Measurements from ENCODE around the gene SYT8. TPM values are rescaled to one million over a fixed set of nuclear protein-coding genes. Genes with fewer than 3 reads are reported as not detected.
"Not testable (repeated sequence)": the region's sequence is repeated elsewhere in the genome, so short reads cannot be mapped to it uniquely, and the experiment has no call there.

SYT8 gene
- total RNA-seq, 2 donors from 2014 or later = not detected

DNA sequence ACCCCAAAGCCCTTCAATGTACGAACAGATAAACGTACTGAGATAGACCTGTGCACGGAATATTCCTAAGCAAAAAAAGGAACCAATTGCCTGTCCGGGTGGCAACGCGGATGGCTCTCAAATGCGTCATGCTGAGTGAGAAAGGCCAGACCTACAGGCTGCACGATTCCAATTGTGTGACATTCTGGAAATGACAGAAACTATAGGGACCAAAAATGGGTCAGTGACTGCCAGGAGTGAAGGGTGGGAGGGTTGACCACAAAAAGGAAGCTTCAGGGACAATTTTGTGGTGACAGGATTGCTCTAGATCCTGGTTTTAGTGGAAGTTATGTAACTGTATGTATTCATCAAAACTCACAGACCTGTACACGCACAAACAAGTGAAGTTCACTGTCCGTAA lies 24.0 kb upstream of the SYT8 start:
- DNase-seq (no peak), ATAC-seq (replicated peaks in 1 of 2) (no peak)
- Mint-ChIP-seq H3K4me3 (no peak overlapping the region), H3K27me3 (ENCODE audit: low read depth) (peaks cover 6% of the 10 kb centered on the region), H3K36me3 (ENCODE audit: insufficient read depth in 2 of 2) (no peaks in the 10 kb centered on the region), H3K27ac (no peak overlapping the region), H3K4me1 (ENCODE audit: low read depth) (no peaks in the 10 kb centered on the region), H3K9me3 (no peaks in the 10 kb centered on the region)

DNA sequence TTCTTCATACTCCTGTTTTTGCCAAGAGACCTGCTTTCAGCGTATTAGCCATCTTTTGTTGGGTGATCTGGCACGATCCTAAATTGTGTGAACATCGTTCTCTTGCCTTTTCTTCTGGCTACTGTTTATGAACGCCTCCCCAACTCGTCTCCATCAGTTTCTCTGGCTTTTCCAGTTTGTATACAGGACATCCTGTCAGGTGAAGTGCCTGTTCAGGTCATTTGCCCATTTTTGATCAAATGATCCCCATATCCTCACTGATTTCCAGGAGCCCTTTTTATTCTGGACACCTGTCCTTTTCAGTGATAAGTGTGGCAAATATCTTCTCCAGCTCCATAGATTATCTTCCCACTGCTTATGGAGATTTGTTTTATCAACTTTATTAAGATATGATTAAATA lies 22.5 kb upstream of the SYT8 start:
- Mint-ChIP-seq H3K4me1 (ENCODE audit: low read depth) (no peaks in the 10 kb centered on the region), H3K9me3 (no peaks in the 10 kb centered on the region), H3K27me3 (ENCODE audit: low read depth) (peaks cover 6% of the 10 kb centered on the region), H3K4me3 (no peak overlapping the region), H3K27ac (no peak overlapping the region), H3K36me3 (ENCODE audit: insufficient read depth in 2 of 2) (no peaks in the 10 kb centered on the region)
- ATAC-seq (replicated peaks in 1 of 2) = no peak
- DNase-seq = no peak

DNA sequence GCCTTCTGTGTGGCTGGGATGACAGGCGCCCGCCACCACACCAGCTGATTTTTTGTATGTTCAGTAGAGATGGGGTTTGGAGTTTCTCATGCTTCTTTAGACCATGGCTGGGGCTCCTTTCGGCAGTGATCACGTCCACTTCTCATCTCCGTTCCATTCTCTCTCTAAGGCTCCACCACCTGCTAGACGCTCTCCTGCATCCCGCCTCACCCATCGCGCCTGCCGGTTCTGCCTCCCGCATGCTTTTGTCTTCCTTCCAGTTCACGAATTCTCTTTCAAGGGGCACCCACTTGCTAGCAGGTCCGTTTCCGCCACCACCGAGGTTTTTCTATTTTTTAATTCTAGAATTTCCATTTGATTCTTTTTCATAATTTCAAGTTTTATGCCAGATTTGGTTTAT lies 22.0 kb upstream of the SYT8 start:
- Mint-ChIP-seq H3K4me3 (no peak overlapping the region), H3K27me3 (ENCODE audit: low read depth) (peaks cover 6% of the 10 kb centered on the region), H3K27ac (no peak overlapping the region), H3K36me3 (ENCODE audit: insufficient read depth in 2 of 2) (no peaks in the 10 kb centered on the region), H3K4me1 (ENCODE audit: low read depth) (no peaks in the 10 kb centered on the region), H3K9me3 (no peaks in the 10 kb centered on the region)
- DNase-seq (no peak), ATAC-seq (replicated peaks in 1 of 2) (no peak)

DNA sequence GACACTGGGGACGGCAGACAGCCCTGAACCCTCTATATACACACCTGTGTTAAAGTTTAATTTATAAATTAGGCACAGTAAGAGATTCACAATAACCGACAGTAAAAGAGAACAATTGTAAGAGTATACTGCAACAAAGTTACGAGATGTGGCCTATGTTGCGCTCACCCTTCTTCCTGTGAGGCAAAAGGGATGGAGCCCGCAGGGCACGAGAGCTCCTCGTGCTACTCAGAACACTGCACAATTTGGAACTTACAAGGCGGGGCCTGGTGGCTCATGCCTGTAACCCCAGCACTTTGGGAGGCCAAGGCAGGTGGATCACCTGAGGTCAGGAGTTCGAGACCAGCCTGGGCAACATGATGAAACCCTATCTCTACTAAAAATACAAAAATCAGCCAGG lies 21.4 kb upstream of the SYT8 start:
- not testable (repeated sequence) for H3K9me3 Mint-ChIP-seq; H3K4me1 Mint-ChIP-seq (ENCODE audit: low read depth); H3K4me3 Mint-ChIP-seq; ATAC-seq (replicated peaks in 1 of 2); H3K36me3 Mint-ChIP-seq (ENCODE audit: insufficient read depth in 2 of 2); H3K27ac Mint-ChIP-seq; H3K27me3 Mint-ChIP-seq (ENCODE audit: low read depth); DNase-seq

DNA sequence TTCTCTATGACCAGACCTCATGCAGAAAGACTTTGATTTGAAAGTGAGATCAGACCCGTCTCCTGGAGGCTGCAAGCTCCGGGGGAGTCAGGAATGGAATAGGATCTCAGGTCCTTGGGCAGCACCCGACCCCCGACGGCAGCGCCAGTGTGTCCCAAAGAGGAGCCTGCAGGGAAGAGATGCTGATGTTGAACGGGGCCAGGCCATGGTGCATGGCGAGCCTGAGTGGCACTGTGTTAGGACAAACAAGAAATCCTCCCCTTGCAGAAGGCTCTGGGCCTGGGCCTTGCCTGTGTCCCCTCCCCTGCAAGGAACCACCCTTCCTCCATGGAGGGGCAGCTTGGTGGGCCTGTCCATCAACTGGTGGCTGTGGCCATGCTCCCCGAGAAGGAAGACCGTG lies 20.1 kb upstream of the SYT8 start:
- ATAC-seq (replicated peaks in 1 of 2) = no peak
- H3K36me3 Mint-ChIP-seq (ENCODE audit: insufficient read depth in 2 of 2) = no peaks in the 10 kb centered on the region
- no peak for DNase-seq
- H3K27ac Mint-ChIP-seq = no peak overlapping the region
- H3K27me3 Mint-ChIP-seq (ENCODE audit: low read depth) = peaks cover 2% of the 10 kb centered on the region
- H3K4me3 Mint-ChIP-seq = no peak overlapping the region
- H3K4me1 Mint-ChIP-seq (ENCODE audit: low read depth) = no peaks in the 10 kb centered on the region
- H3K9me3 Mint-ChIP-seq = peaks cover 0 to 3% of the 10 kb centered on the region in 2 donors

DNA sequence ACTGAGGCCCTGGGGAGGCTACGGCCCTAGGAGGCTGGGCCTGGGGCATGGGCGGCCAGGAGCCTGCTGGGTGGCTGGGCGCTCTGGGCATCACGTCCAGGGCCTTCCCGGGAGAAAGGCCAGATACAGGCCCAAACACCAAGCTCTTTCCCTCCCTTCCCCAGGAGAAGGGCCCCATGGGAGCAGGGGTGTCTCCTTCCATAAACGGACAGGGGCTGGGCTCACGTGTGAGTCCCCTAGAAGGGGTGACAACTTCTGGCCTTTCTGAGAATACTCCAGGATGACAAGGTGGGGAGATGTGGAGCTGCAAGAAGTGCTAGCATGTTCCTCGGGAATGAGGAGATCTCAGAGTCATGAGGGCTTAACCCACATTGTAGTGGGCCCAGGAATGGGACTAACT lies 19.5 kb upstream of the SYT8 start:
- no peak for DNase-seq
- Mint-ChIP-seq H3K36me3 (ENCODE audit: insufficient read depth in 2 of 2) (no peaks in the 10 kb centered on the region), H3K4me1 (ENCODE audit: low read depth) (no peaks in the 10 kb centered on the region), H3K4me3 (no peak overlapping the region), H3K27me3 (ENCODE audit: low read depth) (no peaks in the 10 kb centered on the region), H3K27ac (no peak overlapping the region), H3K9me3 (peaks cover 0 to 3% of the 10 kb centered on the region in 2 donors)
- ATAC-seq (replicated peaks in 1 of 2) = no peak

DNA sequence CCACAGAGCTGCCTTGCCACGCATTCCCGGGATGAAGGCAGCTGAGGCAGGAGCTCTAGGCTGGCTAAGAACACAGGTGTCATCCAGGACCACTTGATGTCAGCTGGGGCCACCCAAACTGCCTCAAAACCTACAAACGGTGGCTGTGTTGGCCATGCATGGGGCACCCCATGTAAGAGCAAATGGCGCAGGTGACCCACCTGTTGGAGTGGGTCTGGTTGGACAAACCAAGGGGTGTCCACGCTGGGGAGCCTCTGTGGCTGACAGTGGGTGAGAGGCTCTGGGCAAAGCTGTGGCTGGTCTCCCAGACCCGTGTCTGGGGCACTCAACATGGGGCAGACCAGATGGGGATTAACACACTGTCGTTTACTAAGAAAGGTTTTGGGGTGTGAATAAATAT lies 19.0 kb upstream of the SYT8 start:
- no peak for ATAC-seq (replicated peaks in 1 of 2)
- no peaks in the 10 kb centered on the region for H3K27me3 Mint-ChIP-seq (ENCODE audit: low read depth)
- no peak for DNase-seq
- no peaks in the 10 kb centered on the region for H3K36me3 Mint-ChIP-seq (ENCODE audit: insufficient read depth in 2 of 2)
- peaks cover 0 to 3% of the 10 kb centered on the region in 2 donors for H3K9me3 Mint-ChIP-seq
- no peak overlapping the region for H3K4me3 Mint-ChIP-seq
- no peak overlapping the region for H3K27ac Mint-ChIP-seq
- H3K4me1 Mint-ChIP-seq (ENCODE audit: low read depth) = no peaks in the 10 kb centered on the region

DNA sequence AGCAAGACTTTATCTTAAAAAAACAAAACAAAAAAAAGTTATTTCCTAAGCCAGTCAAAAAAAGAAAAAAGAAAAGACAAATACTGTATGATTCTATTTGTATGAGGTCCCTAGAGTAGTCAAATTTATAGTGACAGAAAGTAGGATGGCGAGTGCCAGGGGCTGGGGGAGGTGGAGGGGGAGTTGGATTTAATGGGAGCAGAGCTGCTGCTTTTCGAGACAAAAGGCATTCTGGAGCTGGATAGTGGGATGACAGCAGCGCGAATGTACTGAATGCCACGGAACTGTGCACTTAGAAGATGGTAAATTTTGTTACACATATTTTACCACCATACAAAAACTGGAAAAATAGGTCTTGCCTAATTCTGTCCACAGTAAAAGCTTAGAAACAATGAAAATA lies 17.8 kb upstream of the SYT8 start:
- ATAC-seq (replicated peaks in 1 of 2) (no peak), DNase-seq (no peak)
- Mint-ChIP-seq H3K4me3 (no peak overlapping the region), H3K9me3 (peaks cover 4 to 5% of the 10 kb centered on the region in 2 donors), H3K36me3 (ENCODE audit: insufficient read depth in 2 of 2) (no peaks in the 10 kb centered on the region), H3K4me1 (ENCODE audit: low read depth) (no peaks in the 10 kb centered on the region), H3K27ac (no peak overlapping the region), H3K27me3 (ENCODE audit: low read depth) (no peaks in the 10 kb centered on the region)

DNA sequence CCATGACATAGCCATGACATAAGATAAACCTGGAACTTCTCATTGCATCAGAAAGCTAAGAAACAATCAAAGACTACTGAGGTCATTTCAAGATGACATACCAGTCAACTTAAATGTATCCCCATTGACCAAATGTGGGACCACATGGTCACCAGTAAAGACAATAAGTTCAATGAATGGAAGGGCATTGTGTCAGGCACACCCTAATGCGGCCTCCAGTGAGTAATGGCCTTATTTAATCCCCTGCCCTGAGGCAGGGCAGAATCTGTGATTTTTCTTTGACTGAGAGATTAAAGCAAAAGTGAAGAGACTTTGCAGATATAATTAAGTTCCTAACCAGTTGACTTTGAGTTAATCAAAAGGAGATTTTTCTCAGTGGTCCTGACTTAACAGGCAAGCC lies 17.3 kb upstream of the SYT8 start:
- no peaks in the 10 kb centered on the region for H3K36me3 Mint-ChIP-seq (ENCODE audit: insufficient read depth in 2 of 2)
- H3K4me3 Mint-ChIP-seq = no peak overlapping the region
- no peaks in the 10 kb centered on the region for H3K4me1 Mint-ChIP-seq (ENCODE audit: low read depth)
- no peaks in the 10 kb centered on the region for H3K27me3 Mint-ChIP-seq (ENCODE audit: low read depth)
- no peak for ATAC-seq (replicated peaks in 1 of 2)
- DNase-seq = no peak
- H3K27ac Mint-ChIP-seq = no peak overlapping the region
- H3K9me3 Mint-ChIP-seq = peaks cover 4 to 5% of the 10 kb centered on the region in 2 donors

DNA sequence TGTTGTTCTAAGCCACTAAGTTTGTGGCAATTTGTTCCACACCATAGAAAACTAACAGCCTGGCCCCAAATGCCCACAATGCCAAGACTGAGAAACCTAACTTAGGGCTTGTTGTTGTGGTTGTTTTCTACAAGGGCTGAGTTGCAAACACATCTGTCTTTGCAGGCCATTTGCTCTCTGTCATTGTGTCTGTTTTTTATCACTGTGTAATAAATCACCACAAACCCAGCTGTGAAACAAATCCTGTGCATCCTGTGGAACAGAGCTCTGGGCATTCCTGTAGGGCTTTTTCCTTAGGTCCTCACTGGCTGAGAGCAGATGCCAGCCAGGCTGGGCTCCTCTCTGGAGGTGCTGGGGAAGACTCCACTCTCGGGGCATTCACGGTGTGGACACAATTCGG lies 15.7 kb upstream of the SYT8 start:
- DNase-seq (no peak), ATAC-seq (replicated peaks in 1 of 2) (no peak)
- Mint-ChIP-seq H3K4me3 (no peak overlapping the region), H3K27ac (no peak overlapping the region), H3K27me3 (ENCODE audit: low read depth) (no peaks in the 10 kb centered on the region), H3K9me3 (peaks cover 4 to 5% of the 10 kb centered on the region in 2 donors), H3K36me3 (ENCODE audit: insufficient read depth in 2 of 2) (no peaks in the 10 kb centered on the region), H3K4me1 (ENCODE audit: low read depth) (no peaks in the 10 kb centered on the region)

DNA sequence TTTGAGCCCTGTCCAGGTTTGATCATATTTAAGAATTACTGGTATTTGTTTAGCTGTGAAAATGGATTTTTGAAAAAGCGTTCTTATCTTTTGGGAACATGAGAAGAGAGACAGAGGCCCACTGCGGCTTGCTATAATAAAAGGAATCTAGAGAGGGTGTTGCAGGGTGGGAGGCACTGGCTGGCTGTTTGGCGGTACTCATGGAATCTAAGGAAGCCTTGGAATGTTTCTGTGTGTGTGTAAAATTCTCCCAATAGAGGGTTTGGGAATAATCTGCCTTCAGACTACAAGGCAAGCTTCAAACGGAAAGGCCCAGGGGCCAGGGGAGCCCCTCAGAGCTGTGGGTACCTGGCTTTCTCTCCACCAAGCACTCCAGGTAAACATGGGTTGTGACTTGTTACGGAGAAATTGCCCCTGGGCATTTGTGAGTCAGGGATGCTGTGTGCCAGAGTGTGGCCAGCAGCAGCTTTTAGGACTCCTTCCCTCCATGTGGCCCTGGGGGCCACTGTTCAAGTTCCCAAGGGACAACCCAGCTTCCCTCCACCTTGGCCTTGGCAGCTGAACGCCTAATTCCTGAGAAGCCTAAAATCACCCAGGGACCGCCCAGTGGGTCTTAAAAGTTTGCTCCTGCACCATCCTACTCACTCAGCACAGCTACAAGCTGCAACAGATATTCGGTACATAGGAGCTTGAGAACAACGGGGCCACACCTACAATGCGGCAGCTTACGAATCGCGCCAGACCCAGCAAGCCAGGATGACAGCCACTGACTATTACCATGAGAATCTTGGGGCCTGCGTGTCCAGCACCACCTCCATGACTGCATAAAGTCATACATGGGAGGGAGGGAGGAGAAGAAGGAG lies 14.1 kb upstream of the SYT8 start:
- H3K9me3 Mint-ChIP-seq = peaks cover 4 to 5% of the 10 kb centered on the region in 2 donors
- no peak overlapping the region for H3K4me3 Mint-ChIP-seq
- ATAC-seq (replicated peaks in 1 of 2) = no peak

DNA sequence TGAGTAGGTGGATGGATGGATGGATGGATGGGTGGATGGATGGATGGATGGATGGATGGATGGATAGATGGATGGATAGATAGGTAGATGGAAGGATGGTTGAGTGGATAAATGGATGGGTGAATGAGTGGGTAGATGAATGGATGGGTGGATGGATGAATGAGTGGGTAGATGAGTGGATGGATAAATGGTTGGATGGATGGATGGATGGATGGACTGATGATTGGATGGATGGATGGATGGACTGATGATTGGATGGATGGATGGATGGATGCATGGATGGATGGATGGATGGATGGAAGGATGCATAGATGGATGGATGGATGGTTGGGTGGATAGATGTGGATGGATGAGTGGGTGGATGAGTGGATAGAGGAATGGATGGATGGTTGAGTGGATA lies 13.2 kb upstream of the SYT8 start:
- no peak for ATAC-seq (replicated peaks in 1 of 2)
- no peak overlapping the region for H3K4me3 Mint-ChIP-seq

More for the DNA sequence above, 14.1 kb upstream of the SYT8 start:
- Mint-ChIP-seq H3K36me3 (ENCODE audit: insufficient read depth in 2 of 2) (no peaks in the 10 kb centered on the region), H3K27ac (no peak overlapping the region), H3K4me1 (ENCODE audit: low read depth) (no peaks in the 10 kb centered on the region), H3K27me3 (ENCODE audit: low read depth) (no peaks in the 10 kb centered on the region)
- no peak for DNase-seq

DNA sequence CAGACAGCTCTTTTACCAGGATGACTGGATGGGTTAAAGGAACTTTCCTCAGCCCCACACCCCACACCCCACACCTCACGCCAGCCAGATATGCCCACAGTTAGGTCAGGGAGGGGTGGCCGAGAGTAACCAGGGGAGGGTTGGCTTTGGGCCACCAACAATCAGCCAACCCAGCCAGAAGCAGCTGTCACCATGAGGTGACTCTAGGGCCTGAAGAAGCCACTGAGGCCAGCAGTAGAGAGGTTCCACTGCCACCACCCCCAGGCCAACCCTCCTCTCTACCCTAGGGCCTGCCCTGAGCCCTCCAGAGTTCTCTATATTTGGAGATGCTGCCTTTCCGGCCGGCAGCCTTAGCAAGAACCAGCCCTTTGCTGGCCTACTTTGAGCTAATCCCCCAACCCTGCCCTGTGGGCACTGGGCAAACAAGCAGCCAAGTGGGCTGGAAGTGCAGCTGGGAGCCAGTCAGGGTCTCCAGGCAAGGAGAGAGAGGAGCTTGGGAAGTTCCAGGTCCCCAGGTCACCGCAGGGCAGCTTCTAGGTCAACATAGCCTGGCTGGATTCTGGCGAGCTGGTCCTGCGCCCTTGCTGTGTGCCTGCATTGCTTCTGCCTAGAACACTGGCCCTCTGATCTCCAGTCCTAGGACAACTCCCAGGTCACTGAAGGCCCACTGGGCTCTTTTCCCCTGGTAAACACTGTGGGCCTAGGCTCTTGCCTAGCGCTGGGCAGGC lies 12.0 kb upstream of the SYT8 start:
- Mint-ChIP-seq H3K27me3 (ENCODE audit: low read depth) (no peaks in the 10 kb centered on the region), H3K9me3 (peaks cover 4 to 5% of the 10 kb centered on the region in 2 donors), H3K27ac (no peak overlapping the region), H3K4me1 (ENCODE audit: low read depth) (no peaks in the 10 kb centered on the region), H3K4me3 (no peak overlapping the region), H3K36me3 (ENCODE audit: insufficient read depth in 2 of 2) (no peaks in the 10 kb centered on the region)
- ATAC-seq (replicated peaks in 1 of 2) = no peak
- no peak for DNase-seq

More for the DNA sequence above, 13.2 kb upstream of the SYT8 start:
- Mint-ChIP-seq H3K27ac (no peak overlapping the region), H3K36me3 (ENCODE audit: insufficient read depth in 2 of 2) (no peaks in the 10 kb centered on the region), H3K27me3 (ENCODE audit: low read depth) (no peaks in the 10 kb centered on the region), H3K4me1 (ENCODE audit: low read depth) (no peaks in the 10 kb centered on the region), H3K9me3 (peaks cover 4 to 5% of the 10 kb centered on the region in 2 donors)
- no peak for DNase-seq
